CD4-positive, alpha-beta T cell (primary cell): Measurements from ENCODE around the gene CEP152. TPM values are rescaled to one million over a fixed set of nuclear protein-coding genes. Genes with fewer than 3 reads are reported as not detected.
"Not testable (repeated sequence)": the region's sequence is repeated elsewhere in the genome, so short reads cannot be mapped to it uniquely, and the experiment has no call there.

ENCODE experiments used
- ATAC-seq: fragments of 200-7000 bp; cut with Tn5 transposase; one replicate; pipeline ENCODE4 v1.10.0; 2022; ENCODE audit warnings: mild to moderate bottlenecking; ENCODE audit not compliant: poor library complexity
- CTCF ChIA-PET: fragments of 350-600 bp; sonication (Branson Sonifier 250); formaldehyde crosslinking; loops from one replicate; lab custom pipeline; 2021; ENCODE audit warnings: antibody characterized with exemption, inconsistent platforms; lab: Charles Lee
- POLR2A ChIA-PET: fragments of 350-600 bp; sonication (Branson Sonifier 250); formaldehyde crosslinking; loops from one replicate; lab custom pipeline; 2021; ENCODE audit warnings: antibody characterized with exemption, inconsistent platforms; lab: Charles Lee
- DNase-seq, 14 experiments: peaks; one replicate each; pipeline ENCODE4 v3.0.0-alpha.2; 2013 to 2020; ENCODE audit warnings: mixed read lengths in 2 of 14
- H3K27ac ChIP-seq, 2 donors: one replicate each; pipeline versions ENCODE4 v1.5.1 to v1.7.0; 2013; ENCODE audit warnings: low read length in 2 of 2, low read depth in 1 of 2, mild to moderate bottlenecking in 1 of 2
- H3K27me3 ChIP-seq, 2 experiments: 1 replicate in 1 of 2; 2 replicates in 1 of 2; pipeline versions ENCODE4 v1.6.1 to v1.7.0; 2013; ENCODE audit warnings: low read length in 2 of 2, control low read depth in 1 of 2, mild to moderate bottlenecking in 1 of 2, moderate library complexity in 1 of 2; ENCODE audit not compliant: insufficient read depth in 2 of 2, control insufficient read depth in 1 of 2
- H3K36me3 ChIP-seq: one replicate; pipeline ENCODE4 v1.6.1; 2013; ENCODE audit warnings: low read length, control low read depth; ENCODE audit not compliant: insufficient read depth
- H3K4me1 ChIP-seq: one replicate; pipeline ENCODE4 v1.6.1; 2013; ENCODE audit warnings: low read length, control low read depth; ENCODE audit not compliant: insufficient read depth
- H3K4me3 ChIP-seq: one replicate; pipeline ENCODE4 v1.5.1; 2013; ENCODE audit warnings: mild to moderate bottlenecking, low read length, moderate library complexity
- H3K9me3 ChIP-seq, 2 experiments: 1 replicate in 1 of 2; 2 replicates in 1 of 2; pipeline versions ENCODE4 v1.6.1 to v1.7.0; 2013; ENCODE audit warnings: low read length in 2 of 2, mild to moderate bottlenecking in 2 of 2, control low read depth in 1 of 2, moderate library complexity in 1 of 2; ENCODE audit not compliant: control insufficient read depth in 1 of 2, insufficient read depth in 1 of 2
- H3K27ac Mint-ChIP-seq: one replicate; pipeline ENCODE4 v1.8.0; 2020; ENCODE audit warnings: mixed read lengths
- H3K27me3 Mint-ChIP-seq: one replicate; pipeline ENCODE4 v1.8.0; 2021; ENCODE audit warnings: mixed read lengths
- H3K36me3 Mint-ChIP-seq: one replicate; pipeline ENCODE4 v1.8.0; 2021; ENCODE audit warnings: low read depth, mixed read lengths
- H3K4me1 Mint-ChIP-seq: one replicate; pipeline ENCODE4 v1.8.0; 2021; ENCODE audit warnings: low read depth, mixed read lengths
- H3K4me3 Mint-ChIP-seq: one replicate; pipeline ENCODE4 v1.8.0; 2020; ENCODE audit warnings: mild to moderate bottlenecking, mixed read lengths
- H3K9me3 Mint-ChIP-seq: one replicate; pipeline ENCODE4 v1.8.0; 2020; ENCODE audit warnings: mixed read lengths
- CTCF ChIP-seq: fragments of 200-600 bp; IDR thresholded peaks from one replicate; pipeline ENCODE4 v1.8.0; 2022; ENCODE audit warnings: antibody characterized with exemption, mild to moderate bottlenecking
- intact Hi-C, 2 experiments: fragments of 100-400 bp; cut with DNase I in 1 of 2; cut with micrococcal nuclease in 1 of 2; formaldehyde crosslinking; loops; one replicate each; pipeline versions ENCODE4 v1.15.1 to v1.9.0; 2023 to 2025; cut with DNase I, micrococcal nuclease
- total RNA-seq, 174 experiments: library from RNA in 2 of 174; stranded (reverse) in 2 of 174; gene quantifications; one replicate each; pipeline ENCODE4 v1.2.3 and lab custom pipeline; 2021 to 2026

CEP152 gene
- total RNA-seq, 2 experiments from 2014 or later = 5.2 to 6.3 TPM

- Mint-ChIP-seq H3K36me3 (no peaks in the 10 kb centered on the region), H3K27ac (no peak overlapping the region), H3K4me3 (no peak overlapping the region), H3K27me3 (no peaks in the 10 kb centered on the region), H3K9me3 (no peaks in the 10 kb centered on the region), H3K4me1 (no peaks in the 10 kb centered on the region)
- ChIA-PET CTCF (interaction anchor here (0.5 to 1.4 kb wide), 3 partner anchors 12 to 287 kb away, joined by 3 to 5 read pairs (median 3); no protein-coding TSS in a partner anchor), POLR2A (no interaction called here)
- no peak for TF ChIP-seq CTCF
- H3K4me1 ChIP-seq = no peaks in the 10 kb centered on the region
- H3K27me3 ChIP-seq = no peaks in the 10 kb centered on the region
- no peak overlapping the region for H3K4me3 ChIP-seq
- ATAC-seq = no peak
- intact Hi-C loops = no loop called here
- no peak for DNase-seq
- H3K27ac ChIP-seq = no peak overlapping the region
- no peaks in the 10 kb centered on the region for H3K36me3 ChIP-seq
- no peaks in the 10 kb centered on the region for H3K9me3 ChIP-seq
Observed at GRCh38 chr15:48858401-48858800, 47.5 kb upstream of the CEP152 start.

- POLR2A ChIA-PET = interaction anchor here (0.6 kb wide), 1 partner anchor 776 kb away, joined by 5 read pairs; no protein-coding TSS in a partner anchor
- Histone ChIP-seq H3K4me1 (no peaks in the 10 kb centered on the region), H3K9me3 (no peaks in the 10 kb centered on the region), H3K36me3 (no peaks in the 10 kb centered on the region), H3K27ac (no peak overlapping the region), H3K27me3 (no peaks in the 10 kb centered on the region), H3K4me3 (no peak overlapping the region)
- Mint-ChIP-seq H3K27me3 (no peaks in the 10 kb centered on the region), H3K36me3 (no peaks in the 10 kb centered on the region), H3K27ac (no peak overlapping the region), H3K4me3 (no peak overlapping the region), H3K9me3 (no peaks in the 10 kb centered on the region), H3K4me1 (no peaks in the 10 kb centered on the region)
- intact Hi-C loops = no loop called here
- CTCF ChIA-PET = no interaction called here
- no peak for ATAC-seq
- no peak for TF ChIP-seq CTCF
- no peak for DNase-seq
Observed at GRCh38 chr15:48856942-48857341, 46.1 kb upstream of the CEP152 start.

GRCh38 chr15:48855501-48856440 is 44.9 kb upstream of the CEP152 start:
- Mint-ChIP-seq H3K36me3 (no peaks in the 10 kb centered on the region), H3K4me1 (no peaks in the 10 kb centered on the region), H3K27me3 (no peaks in the 10 kb centered on the region), H3K9me3 (no peaks in the 10 kb centered on the region), H3K4me3 (no peak overlapping the region), H3K27ac (no peak overlapping the region)
- Histone ChIP-seq H3K36me3 (no peaks in the 10 kb centered on the region), H3K9me3 (no peaks in the 10 kb centered on the region), H3K4me3 (no peak overlapping the region), H3K4me1 (no peaks in the 10 kb centered on the region), H3K27me3 (no peaks in the 10 kb centered on the region), H3K27ac (no peak overlapping the region)
- ATAC-seq (no peak), DNase-seq (no peak)
- ChIA-PET POLR2A (no interaction called here), CTCF (interaction anchor here (0.7 kb wide), 1 partner anchor 119 kb away, joined by 3 read pairs; no protein-coding TSS in a partner anchor)
- intact Hi-C loops = no loop called here
- TF ChIP-seq CTCF = no peak

- H3K4me1 ChIP-seq, DNase-seq, H3K9me3 Mint-ChIP-seq, H3K9me3 ChIP-seq, ATAC-seq, H3K27me3 ChIP-seq, H3K27ac ChIP-seq, H3K36me3 ChIP-seq, H3K4me1 Mint-ChIP-seq, H3K27ac Mint-ChIP-seq, H3K4me3 Mint-ChIP-seq, H3K27me3 Mint-ChIP-seq, intact Hi-C loops, H3K4me3 ChIP-seq, CTCF ChIA-PET, POLR2A ChIA-PET, H3K36me3 Mint-ChIP-seq: not testable (repeated sequence)
Observed at GRCh38 chr15:48854434-48854833, 43.6 kb upstream of the CEP152 start.
